Stimulated activated CD4-positive, alpha-beta T cell treated with anti-CD3 and anti-CD28 coated beads, TNF-alpha, amount 100 ng/mL, for 1 hour (primary cell): ENCODE data around the gene GLCCI1.

Experiments used
- DNase-seq, 3 donors: peaks; one replicate each; pipeline ENCODE4 v3.0.0-alpha.2; 2020; ENCODE audit warnings: low read depth in 3 of 3, low spot score in 1 of 3

GLCCI1 gene

GRCh38 chr7:7962851-7963250, 5.7 kb upstream of the GLCCI1 start:
- DNase-seq: no peak

- DNase-seq: no peak
These were observed 4.3 kb upstream of the GLCCI1 start for GRCh38 chr7:7964250-7964649.

GRCh38 chr7:7964691-7965090, 3.9 kb upstream of the GLCCI1 start:
- DNase-seq: no peak

GRCh38 chr7:7965301-7965700, 3.3 kb upstream of the GLCCI1 start:
- DNase-seq: no peak

- no peak for DNase-seq
These were observed 2.4 kb upstream of the GLCCI1 start for GRCh38 chr7:7966141-7966734.

- no peak for DNase-seq
These were observed 581 bp upstream of the GLCCI1 start for GRCh38 chr7:7967886-7968543.

- DNase-seq: peak in 2 of 3 donors; percentile 17 to 31
These were observed 975 bp downstream of the GLCCI1 start for GRCh38 chr7:7969306-7970236.

GRCh38 chr7:7970237-7970530, 1.6 kb downstream of the GLCCI1 start:
- DNase-seq: no peak

- DNase-seq: no peak
These were observed 2.1 kb downstream of the GLCCI1 start for GRCh38 chr7:7970531-7971307.

- DNase-seq: no peak
These were observed 2.9 kb downstream of the GLCCI1 start for GRCh38 chr7:7971308-7972040.

- DNase-seq: no peak
These were observed 3.5 kb downstream of the GLCCI1 start for GRCh38 chr7:7972128-7972527.

GRCh38 chr7:7972922-7973594, 4.5 kb downstream of the GLCCI1 start:
- DNase-seq: no peak

GRCh38 chr7:7976677-7977076, 8.1 kb downstream of the GLCCI1 start:
- no peak for DNase-seq

GRCh38 chr7:7977774-7978173, 9.2 kb downstream of the GLCCI1 start:
- DNase-seq: no peak

- DNase-seq: no peak
These were observed 10.3 kb downstream of the GLCCI1 start for GRCh38 chr7:7978860-7979259.

GRCh38 chr7:7979558-7979957, 11.0 kb downstream of the GLCCI1 start:
- DNase-seq: no peak

GRCh38 chr7:7980134-7980533, 11.5 kb downstream of the GLCCI1 start:
- DNase-seq: no peak

- no peak for DNase-seq
These were observed 14.3 kb downstream of the GLCCI1 start for GRCh38 chr7:7982904-7983303.

- DNase-seq: no peak
These were observed 15.8 kb downstream of the GLCCI1 start for GRCh38 chr7:7984424-7984823.

- DNase-seq: no peak
These were observed 20.1 kb downstream of the GLCCI1 start for GRCh38 chr7:7988706-7989105.
